GM04503 (cell line): Measurements from ENCODE around the gene MNDA.

Experiments
- DNase-seq: peaks from one replicate; pipeline ENCODE4 v3.0.0-alpha.2; 2012; ENCODE audit warnings: low read depth

MNDA gene

DNA sequence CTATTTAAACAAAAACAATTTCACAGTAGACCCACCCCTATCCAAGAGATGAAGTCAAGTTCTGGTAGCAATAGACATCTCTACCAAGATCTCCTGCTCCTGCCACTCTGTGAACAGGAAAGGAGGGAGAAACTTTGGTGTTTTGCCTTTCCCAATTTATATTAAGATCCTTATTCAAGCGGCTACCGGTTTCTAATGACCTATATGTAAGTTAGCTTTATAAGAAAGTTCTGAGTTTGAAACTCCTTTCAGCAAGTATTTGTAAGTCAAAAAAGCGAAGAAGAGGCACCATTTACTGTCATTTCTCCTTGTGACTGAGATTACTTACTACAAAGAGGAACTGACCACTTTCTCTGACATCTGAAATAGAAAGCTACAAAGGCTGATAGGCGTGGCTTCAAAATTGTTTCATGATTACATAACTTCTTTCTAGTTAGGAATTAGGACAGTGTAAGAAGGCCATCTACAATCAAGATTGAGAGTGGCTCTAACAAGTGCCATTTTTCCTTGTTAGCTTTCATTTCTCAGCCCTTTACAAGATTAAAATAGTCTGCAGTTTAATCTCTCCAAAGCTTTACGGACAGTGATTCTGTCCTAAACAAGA is at the start of gene MNDA:
Gene MNDA (plus strand): TSS at position 448 of the 604 bp plus-strand sequence. CDS start 10,803 bp downstream, outside the sequence.
- no peak for DNase-seq

DNA sequence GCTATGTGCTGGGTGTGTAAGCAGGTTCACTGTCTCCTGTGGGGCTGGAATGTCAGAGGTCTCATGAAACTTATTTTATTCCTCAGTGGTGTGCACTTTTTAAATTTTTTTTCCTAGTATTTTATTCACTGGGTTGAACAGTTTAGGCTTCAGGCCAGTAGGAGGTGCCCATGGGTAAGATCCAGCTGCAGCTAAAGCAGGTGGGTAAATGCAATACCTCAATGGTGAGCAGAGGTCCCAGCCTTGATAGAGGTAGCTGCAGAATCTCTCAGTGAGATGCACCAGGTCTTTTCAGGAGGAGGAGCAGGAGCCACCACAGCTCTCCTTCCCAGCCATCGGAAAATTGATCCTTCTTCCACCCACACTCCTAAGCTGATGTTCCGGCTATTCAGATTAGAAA is 37.5 kb upstream of the MNDA start:
- no peak for DNase-seq

GRCh38 chr1:158794247-158794646 is 36.9 kb upstream of the MNDA start:
- DNase-seq = no peak

DNA sequence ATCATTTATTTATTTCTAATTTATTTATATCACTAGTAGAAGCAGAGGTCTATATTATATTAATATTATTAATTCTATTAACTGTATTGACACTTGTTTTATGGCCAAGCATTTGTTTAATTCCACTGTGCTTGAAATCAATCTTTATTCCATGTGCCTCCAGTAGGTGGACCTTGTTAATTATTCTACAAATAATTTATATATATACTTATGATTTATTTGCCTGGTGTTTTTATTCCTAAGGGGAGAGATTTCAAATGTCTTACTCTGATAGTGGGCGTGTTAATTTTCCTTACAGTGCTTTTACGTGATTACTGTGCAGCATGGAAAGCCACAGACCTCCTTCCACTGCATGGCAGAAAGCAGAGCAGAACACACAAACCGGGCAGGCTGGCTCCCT is 32.6 kb upstream of the MNDA start:
- DNase-seq = no peak

DNA sequence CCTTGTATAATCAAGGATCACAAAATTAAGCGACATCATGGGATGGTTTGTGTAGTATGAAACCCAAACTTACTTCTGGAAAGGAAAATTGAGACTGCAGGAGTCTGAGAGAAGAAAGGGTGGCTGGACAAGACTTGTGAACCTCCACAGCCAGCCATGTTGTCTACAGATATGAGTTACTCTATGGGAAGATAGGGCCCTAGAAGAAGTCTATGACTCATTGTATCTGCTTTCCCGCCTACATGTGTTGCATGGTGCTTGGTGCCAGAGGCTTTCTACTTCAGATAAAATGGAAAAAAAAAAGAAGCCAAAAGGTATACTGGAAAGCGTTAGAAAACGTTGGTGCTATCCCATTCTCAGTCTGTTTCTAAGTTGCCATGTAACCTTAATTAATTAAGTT is 31.5 kb upstream of the MNDA start:
- DNase-seq = no peak

DNA sequence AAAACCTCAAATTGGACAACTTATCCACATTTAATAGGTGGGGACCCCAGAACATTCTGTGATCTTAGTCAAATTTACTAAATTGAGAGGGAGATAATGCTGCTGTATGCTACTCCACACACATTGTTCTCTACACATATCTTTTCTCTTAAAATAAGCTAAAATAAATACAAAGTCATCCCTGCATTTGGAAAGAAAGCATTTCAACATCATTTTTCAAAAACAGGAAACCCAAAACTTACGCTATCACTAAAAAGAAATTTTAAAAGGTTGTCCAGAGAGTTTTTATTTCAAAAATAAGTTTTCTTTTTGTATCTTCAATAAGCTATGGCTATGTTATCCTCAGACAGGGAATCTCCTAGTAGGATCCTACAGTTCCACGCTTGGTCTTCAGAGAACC is 30.6 kb upstream of the MNDA start:
- DNase-seq = no peak

- DNase-seq = no peak
Observed at GRCh38 chr1:158801396-158801795, 29.8 kb upstream of the MNDA start.

- no peak for DNase-seq
Observed at GRCh38 chr1:158803678-158804077, 27.5 kb upstream of the MNDA start.

DNA sequence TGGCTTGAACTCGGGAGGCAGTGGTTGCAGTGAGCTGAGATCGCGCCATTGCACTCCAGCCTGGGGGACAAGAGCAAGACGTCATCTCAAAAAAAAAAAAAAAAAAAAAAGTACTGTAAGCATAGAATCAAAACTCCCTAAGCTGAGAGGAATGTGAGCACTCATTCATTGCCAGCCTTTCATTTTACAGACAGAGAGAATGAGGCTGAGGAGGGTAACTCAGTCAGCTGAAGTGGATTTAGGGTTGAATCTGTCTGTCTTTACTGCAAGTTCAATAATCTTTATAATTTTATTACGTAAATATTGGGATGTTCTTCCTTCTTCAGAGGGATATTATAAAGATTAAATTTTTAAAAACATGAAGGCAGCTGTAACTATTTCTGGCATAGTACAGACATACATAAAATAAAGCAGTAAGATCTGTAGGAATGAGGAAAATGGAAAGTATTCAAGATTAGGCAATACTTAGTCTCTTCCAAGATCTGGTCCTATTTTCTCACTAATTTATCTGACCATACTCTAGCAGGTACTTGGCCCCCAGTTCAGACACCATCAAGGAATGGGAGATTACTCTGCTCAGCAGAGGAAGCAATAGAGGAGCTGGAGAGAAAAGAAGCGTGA is 24.1 kb upstream of the MNDA start:
- DNase-seq = no peak

GRCh38 chr1:158809256-158809655 is 21.9 kb upstream of the MNDA start:
- DNase-seq = no peak

- DNase-seq = no peak
Observed at GRCh38 chr1:158809862-158810261, 21.3 kb upstream of the MNDA start.

- DNase-seq = no peak
Observed at GRCh38 chr1:158810311-158810710, 20.8 kb upstream of the MNDA start.

- no peak for DNase-seq
Observed at GRCh38 chr1:158812336-158812735, 18.8 kb upstream of the MNDA start.

GRCh38 chr1:158813164-158813563 is 18.0 kb upstream of the MNDA start:
- DNase-seq = no peak

GRCh38 chr1:158814970-158815369 is 16.2 kb upstream of the MNDA start:
- no peak for DNase-seq

GRCh38 chr1:158818560-158818959 is 12.6 kb upstream of the MNDA start:
- no peak for DNase-seq

- DNase-seq = no peak
Observed at GRCh38 chr1:158818975-158819431, 12.1 kb upstream of the MNDA start.

- DNase-seq = no peak
Observed at GRCh38 chr1:158819461-158820443, 11.4 kb upstream of the MNDA start.

DNA sequence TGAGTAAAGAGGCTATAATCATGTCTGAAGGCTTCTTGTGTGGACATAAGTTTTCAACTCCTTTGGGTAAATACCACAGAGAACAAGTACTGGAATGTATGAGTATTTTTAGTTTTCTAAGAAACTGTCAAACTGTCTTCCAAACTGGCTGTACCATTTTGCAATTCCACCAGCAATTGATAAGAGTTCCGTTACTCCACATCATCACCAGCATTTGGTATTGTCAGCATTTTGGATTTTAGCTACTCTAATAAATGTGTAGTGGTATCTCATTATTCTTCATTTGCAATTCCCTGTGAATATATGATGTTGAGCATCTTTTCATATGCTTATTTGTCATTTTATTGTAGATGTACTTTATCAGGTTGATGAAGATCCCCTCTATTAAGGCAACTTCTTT is 9.4 kb upstream of the MNDA start:
- DNase-seq = no peak

DNA sequence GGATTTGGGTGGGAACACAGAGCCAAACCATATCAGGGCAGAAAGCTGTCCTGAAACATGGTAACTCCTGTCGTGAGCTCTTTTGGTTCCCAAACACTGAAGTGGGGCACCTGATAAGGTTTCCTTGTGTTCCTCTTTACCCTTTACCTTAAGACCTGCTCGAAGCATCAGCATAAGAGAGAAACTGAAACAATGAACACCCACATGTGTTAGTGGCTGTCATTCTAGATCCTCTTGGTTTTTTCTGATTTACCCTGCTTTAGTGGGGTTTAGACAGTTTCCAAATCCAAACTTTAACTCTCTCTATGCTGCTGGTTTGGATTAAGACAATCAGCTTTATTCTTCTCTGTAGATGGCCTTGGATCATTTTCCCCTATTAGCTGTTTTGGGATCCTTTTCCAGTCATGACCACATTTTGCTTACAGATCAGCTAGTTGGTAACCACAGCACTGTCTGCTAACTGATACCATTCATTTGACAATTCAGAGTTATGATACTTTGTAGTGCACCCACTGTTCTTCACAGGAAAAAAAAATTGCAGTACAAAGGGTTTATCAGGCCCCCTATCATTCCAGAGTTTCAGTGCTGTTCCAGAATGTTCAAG is 975 bp upstream of the MNDA start:
- DNase-seq = no peak

DNA sequence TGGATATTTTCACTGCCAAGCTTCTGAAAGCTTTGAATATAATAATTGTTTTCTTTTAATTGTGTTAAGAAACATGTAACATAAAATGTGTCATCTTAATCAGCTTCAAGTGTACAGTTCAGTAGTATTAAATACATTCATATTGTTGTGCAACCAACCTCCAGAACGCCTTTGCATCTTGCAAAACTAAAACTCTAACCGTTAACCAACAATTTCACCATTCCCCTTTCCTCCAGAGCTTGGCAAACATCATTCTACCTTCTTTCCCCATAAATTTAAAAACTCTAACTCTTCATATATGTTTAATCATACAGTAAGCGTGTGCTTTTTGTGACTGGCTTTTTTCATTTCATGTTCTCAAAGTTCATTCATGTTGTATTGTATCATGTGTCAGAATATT is 2.1 kb downstream of the MNDA start:
- no peak for DNase-seq

DNA sequence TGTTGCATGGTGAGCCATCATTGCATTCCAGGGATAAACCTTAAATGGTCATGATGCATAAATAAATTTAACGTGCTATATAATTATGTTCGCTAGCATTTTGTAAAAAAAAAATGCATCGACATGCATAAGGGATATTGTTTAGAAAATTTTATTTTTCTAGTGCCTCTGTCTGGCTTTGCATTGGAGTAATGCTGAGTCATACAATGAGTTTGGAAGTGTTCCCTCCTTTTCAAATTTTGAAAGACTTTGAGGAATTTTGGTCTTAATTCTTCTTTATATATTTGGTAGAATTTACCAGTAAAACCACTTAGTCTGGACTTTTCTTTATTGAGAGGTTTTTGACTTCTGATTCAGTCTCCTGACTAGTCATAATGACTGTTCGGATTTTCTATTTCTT is 4.9 kb downstream of the MNDA start:
- no peak for DNase-seq

DNA sequence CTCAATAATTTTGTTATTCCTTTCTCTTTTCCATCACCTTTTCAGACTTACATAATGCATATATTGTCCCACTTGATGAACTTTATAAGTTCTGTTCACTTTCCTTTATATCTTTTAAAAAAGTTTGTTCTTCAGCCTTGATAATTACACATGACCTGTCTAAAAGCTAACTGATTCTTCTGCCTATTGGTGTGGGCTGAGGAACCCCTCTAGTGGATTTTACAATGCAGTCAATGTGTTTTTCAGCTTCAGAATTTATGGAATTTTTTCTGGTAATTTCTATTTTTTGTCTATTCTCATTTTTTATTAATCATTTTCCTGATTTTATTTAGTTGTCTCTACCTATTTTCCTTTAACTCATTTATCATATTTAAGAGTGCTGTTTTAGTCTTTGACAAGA is 7.5 kb downstream of the MNDA start:
- DNase-seq = no peak
